Brain microvascular endothelial cell (primary cell): Measurements from ENCODE around the gene PGAM5.

Experiments used
- DNase-seq: peaks from one replicate; pipeline ENCODE4 v3.0.0-alpha.2; 2020
- H3K27ac ChIP-seq: fragments of 250-450 bp; sonication (Bioruptor Pico); 2 replicates; pipeline ENCODE4 v1.5.1; 2020; ENCODE audit warnings: mild to moderate bottlenecking, moderate library complexity
- H3K27me3 ChIP-seq: fragments of 250-450 bp; sonication (Bioruptor Pico); replicated peaks from 2 replicates; pipeline ENCODE4 v1.5.1; 2020; ENCODE audit warnings: mild to moderate bottlenecking
- H3K36me3 ChIP-seq: fragments of 250-450 bp; sonication (Bioruptor Pico); replicated peaks from 2 replicates; pipeline ENCODE4 v1.5.1; 2020; ENCODE audit warnings: mild to moderate bottlenecking
- H3K4me3 ChIP-seq: 2 replicates; pipeline ENCODE4 v1.5.1; 2011; ENCODE audit warnings: low read depth, mild to moderate bottlenecking, control low read depth, low read length, moderate library complexity
- in situ Hi-C: cut with HindIII; loops from 2 replicates; pipeline ENCODE4 v1.10.0; 2017; ENCODE audit warnings: low sequenced_read_pairs, low pct_ligation_motif_present
- TF ChIP-seq, protein P1 (sequence below): IDR thresholded peaks from 2 replicates; pipeline ENCODE4 v1.5.1; 2011; ENCODE audit warnings: low read depth, mild to moderate bottlenecking, moderate library complexity, low read length, control low read depth, inconsistent platforms; ENCODE audit errors: missing control alignments

PGAM5 gene

DNA sequence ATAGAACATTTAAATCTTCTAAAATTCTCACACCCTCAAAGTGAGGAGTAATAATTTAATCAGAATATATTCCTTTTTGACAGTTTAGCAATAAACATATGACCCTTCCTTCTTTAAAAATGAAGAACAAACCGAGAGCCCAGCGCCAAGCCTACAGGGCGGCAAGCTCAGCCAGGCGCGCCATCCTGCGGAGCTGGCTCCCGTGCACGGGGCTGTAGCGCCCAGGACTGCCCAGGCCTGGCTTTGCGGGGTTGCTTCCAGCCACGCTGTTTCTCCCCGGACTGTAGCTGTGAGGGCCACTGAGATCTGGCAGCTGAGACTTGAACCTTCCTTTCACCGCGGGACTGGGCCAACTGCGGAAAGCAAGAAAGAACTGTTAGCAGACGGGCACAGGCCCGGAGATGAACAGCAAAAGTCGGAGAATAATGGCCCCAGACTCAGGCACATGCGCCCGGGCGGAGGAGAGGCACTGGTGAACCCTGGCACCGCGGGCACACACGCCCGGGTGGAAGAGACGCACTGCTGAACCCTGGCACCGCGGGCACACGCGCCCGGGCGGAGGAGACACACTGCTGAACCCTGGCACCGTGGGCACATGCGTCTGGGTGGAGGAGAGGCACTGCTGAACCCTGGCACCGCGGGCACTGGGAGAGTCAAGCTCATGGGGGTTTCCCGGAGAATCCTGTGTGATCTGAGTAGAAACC is 16.6 kb downstream of the PGAM5 start:
- in situ Hi-C loops = no loop called here
- Histone ChIP-seq H3K27ac (no peak overlapping the region), H3K27me3 (no peaks in the 10 kb centered on the region), H3K4me3 (no peak overlapping the region), H3K36me3 (peaks cover 79% of the 10 kb centered on the region)
- TF ChIP-seq, protein P1, sequence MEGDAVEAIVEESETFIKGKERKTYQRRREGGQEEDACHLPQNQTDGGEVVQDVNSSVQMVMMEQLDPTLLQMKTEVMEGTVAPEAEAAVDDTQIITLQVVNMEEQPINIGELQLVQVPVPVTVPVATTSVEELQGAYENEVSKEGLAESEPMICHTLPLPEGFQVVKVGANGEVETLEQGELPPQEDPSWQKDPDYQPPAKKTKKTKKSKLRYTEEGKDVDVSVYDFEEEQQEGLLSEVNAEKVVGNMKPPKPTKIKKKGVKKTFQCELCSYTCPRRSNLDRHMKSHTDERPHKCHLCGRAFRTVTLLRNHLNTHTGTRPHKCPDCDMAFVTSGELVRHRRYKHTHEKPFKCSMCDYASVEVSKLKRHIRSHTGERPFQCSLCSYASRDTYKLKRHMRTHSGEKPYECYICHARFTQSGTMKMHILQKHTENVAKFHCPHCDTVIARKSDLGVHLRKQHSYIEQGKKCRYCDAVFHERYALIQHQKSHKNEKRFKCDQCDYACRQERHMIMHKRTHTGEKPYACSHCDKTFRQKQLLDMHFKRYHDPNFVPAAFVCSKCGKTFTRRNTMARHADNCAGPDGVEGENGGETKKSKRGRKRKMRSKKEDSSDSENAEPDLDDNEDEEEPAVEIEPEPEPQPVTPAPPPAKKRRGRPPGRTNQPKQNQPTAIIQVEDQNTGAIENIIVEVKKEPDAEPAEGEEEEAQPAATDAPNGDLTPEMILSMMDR = no peak
- DNase-seq = no peak

DNA sequence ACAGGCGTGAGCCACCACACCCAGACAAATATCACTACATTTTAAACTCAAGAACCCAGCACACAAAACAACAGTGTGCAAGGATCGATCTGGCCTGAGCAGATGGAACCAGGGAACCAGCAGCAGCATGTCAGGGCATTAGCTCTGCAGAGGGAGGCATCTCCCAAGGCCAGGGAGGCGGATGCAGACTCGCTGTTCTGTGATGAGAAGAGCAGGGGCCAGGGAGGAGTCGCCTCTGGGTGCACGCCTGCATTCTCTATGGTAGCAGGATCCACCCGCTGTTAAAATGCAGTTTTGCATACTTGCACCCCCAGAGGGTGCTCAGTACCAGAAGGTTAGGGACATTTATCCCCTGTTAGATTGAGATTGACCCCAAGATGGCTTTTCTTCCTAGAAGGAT is 17.9 kb downstream of the PGAM5 start:
- TF ChIP-seq, protein P1 = no peak
- no peak for DNase-seq
- Histone ChIP-seq H3K36me3 (peaks cover 68% of the 10 kb centered on the region), H3K27me3 (no peaks in the 10 kb centered on the region), H3K27ac (no peak overlapping the region), H3K4me3 (no peak overlapping the region)
- in situ Hi-C loops = no loop called here

DNA sequence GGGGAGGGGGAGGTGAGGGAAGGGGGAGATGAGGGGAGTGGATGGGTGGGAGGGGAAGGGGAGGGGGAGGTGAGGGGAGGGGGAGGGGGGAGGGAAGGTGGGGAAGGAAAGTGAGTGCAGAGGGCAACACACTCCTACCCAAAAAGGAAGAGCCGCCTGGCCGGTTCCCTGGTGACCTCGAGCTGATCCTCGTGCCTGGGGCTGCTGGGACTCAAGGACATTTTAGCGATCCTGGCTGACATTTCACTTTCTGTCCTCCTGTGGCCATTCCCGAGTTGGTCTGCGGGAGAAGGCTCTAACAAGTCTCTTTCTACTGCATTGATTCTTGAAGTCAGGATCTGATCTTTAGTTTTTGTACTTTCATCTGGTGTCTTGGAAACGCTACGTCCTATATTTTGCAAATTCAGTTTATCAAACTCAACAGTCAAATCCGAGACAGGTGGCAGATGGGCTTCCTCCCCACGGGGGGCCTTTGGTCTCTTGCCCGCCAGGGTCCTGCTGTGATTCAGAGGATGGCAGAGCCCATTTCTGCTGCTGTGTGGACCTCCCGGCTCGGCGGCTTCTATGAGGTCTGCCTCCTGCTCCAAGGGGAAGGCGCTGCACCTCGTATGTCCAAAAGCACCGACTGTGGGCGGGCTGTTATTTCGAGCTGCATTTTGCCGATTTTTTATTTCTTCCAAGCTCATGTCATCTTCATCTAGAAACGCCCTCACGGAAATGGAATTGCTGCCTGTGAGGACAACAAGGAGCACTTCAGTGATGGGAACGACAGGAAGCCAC is 19.1 kb downstream of the PGAM5 start:
- H3K4me3 ChIP-seq = no peak overlapping the region
- H3K27me3 ChIP-seq = no peaks in the 10 kb centered on the region
- H3K27ac ChIP-seq = no peak overlapping the region
- DNase-seq = peak; percentile 11
- H3K36me3 ChIP-seq = peaks cover 69% of the 10 kb centered on the region
- in situ Hi-C loops = no loop called here
- TF ChIP-seq, protein P1 = no peak

DNA sequence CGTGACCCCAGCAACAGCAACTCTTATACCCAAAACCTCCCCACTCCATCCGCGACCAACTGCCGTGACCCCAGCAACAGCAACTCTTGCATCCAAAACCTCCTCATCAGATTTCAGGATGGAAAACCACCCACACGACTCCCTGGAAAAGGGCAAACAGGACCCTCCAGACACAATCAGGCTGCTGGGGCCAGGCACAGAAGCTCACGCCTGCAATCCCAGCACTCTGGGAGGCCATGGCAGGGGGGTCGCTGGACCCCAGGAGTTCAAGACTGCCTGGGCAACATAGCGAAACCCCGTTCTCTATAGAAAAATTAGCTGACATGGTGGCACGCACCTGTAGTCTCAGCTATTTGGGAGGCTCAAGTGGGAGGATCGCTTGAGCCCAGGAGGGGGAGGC is 19.7 kb downstream of the PGAM5 start:
- TF ChIP-seq, protein P1 = no peak
- Histone ChIP-seq H3K27me3 (no peaks in the 10 kb centered on the region), H3K27ac (no peak overlapping the region), H3K4me3 (no peak overlapping the region), H3K36me3 (peaks cover 69% of the 10 kb centered on the region)
- in situ Hi-C loops = no loop called here
- DNase-seq = no peak

DNA sequence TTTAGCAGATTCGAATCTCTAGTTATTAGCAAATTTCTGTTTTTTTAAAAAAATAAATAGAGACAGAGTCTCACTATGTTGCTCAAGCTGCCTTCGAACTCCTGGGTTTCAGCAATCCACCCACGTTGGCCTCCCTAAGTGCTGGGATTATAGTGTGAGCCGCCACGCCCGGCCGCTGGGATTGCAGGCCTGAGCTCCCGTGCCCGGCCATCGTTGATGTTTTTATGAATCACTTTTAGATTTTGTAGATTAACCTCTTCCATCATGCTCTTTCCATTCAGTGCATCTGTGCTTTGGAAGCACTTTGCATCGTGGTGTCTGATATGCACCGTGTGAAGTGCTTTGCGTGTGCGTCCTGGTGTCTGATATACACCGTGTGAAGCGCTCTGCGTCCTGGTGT is 20.9 kb downstream of the PGAM5 start:
- Histone ChIP-seq H3K36me3 (peaks cover 73% of the 10 kb centered on the region), H3K27me3 (no peaks in the 10 kb centered on the region), H3K27ac (no peak overlapping the region), H3K4me3 (no peak overlapping the region)
- TF ChIP-seq, protein P1 = no peak
- DNase-seq = no peak
- in situ Hi-C loops = no loop called here
